Measurements from ENCODE around the gene RAB3GAP1.
"Not testable (repeated sequence)": the region's sequence is repeated elsewhere in the genome, so short reads cannot be mapped to it uniquely, and the experiment has no call there.

The RAB3GAP1 gene

GRCh38 chr2:135055182-135055786, 3.2 kb downstream of the RAB3GAP1 start:
- no peak for DNase-seq

GRCh38 chr2:135056790-135057189, 4.7 kb downstream of the RAB3GAP1 start:
- DNase-seq: no peak

GRCh38 chr2:135059577-135059976, 7.5 kb downstream of the RAB3GAP1 start:
- DNase-seq: no peak

GRCh38 chr2:135063210-135063609, 11.1 kb downstream of the RAB3GAP1 start:
- no peak for DNase-seq

GRCh38 chr2:135064149-135064548, 12.1 kb downstream of the RAB3GAP1 start:
- DNase-seq: no peak

GRCh38 chr2:135066710-135067109, 14.6 kb downstream of the RAB3GAP1 start:
- DNase-seq: no peak

- DNase-seq: no peak
Measured at GRCh38 chr2:135072125-135072997, 20.3 kb downstream of the RAB3GAP1 start.

GRCh38 chr2:135074216-135074615, 22.1 kb downstream of the RAB3GAP1 start:
- no peak for DNase-seq

GRCh38 chr2:135076556-135076955, 24.5 kb downstream of the RAB3GAP1 start:
- no peak for DNase-seq

- no peak for DNase-seq
Measured at GRCh38 chr2:135078417-135078816, 26.3 kb downstream of the RAB3GAP1 start.

- no peak for DNase-seq
Measured at GRCh38 chr2:135086222-135086621, 34.1 kb downstream of the RAB3GAP1 start.

- DNase-seq: not testable (repeated sequence)
Measured at GRCh38 chr2:135089597-135089996, 37.5 kb downstream of the RAB3GAP1 start.

GRCh38 chr2:135091681-135092080, 39.6 kb downstream of the RAB3GAP1 start:
- DNase-seq: no peak

GRCh38 chr2:135093193-135093592, 41.1 kb downstream of the RAB3GAP1 start:
- DNase-seq: no peak

- DNase-seq: no peak
Measured at GRCh38 chr2:135093670-135094330, 41.7 kb downstream of the RAB3GAP1 start.

- DNase-seq: no peak
Measured at GRCh38 chr2:135094508-135094907, 42.4 kb downstream of the RAB3GAP1 start.

GRCh38 chr2:135095591-135095990, 43.5 kb downstream of the RAB3GAP1 start:
- DNase-seq: no peak

- no peak for DNase-seq
Measured at GRCh38 chr2:135096665-135097446, 44.8 kb downstream of the RAB3GAP1 start.

- DNase-seq: no peak
Measured at GRCh38 chr2:135097532-135098231, 45.6 kb downstream of the RAB3GAP1 start.

GRCh38 chr2:135099802-135100483, 47.9 kb downstream of the RAB3GAP1 start:
- DNase-seq: no peak
